H1 (cell line): ENCODE results near the gene ALPK3.

Experiments
- CBX5 ChIP-seq: fragments of 300-800, 300-1000 bp; sonication (generic); IDR thresholded peaks from 2 replicates; pipeline ENCODE4 v1.7.1; 2016; ENCODE audit warnings: antibody characterized with exemption, low read length, low read depth
- POLR2A ChIP-seq, 2 experiments: IDR thresholded peaks; 1 replicate in 1 of 2; 2 replicates in 1 of 2; pipeline ENCODE4 v1.6.1; 2011; ENCODE audit warnings: low read depth in 2 of 2, low read length in 2 of 2, mild to moderate bottlenecking in 2 of 2; ENCODE audit errors: control extremely low read depth in 1 of 2
- RAD21 ChIP-seq, 2 experiments: IDR thresholded peaks in 1 of 2; conservative IDR thresholded peaks in 1 of 2; 2 replicates each; pipeline ENCODE4 v1.6.1; 2011; ENCODE audit warnings: low read depth in 2 of 2, low read length in 2 of 2, improper control_type of control experiment in 1 of 2, inconsistent platforms in 1 of 2, mild to moderate bottlenecking in 1 of 2, moderate library complexity in 1 of 2
- SP1 ChIP-seq: IDR thresholded peaks from 2 replicates; pipeline ENCODE4 v1.6.1; 2011; ENCODE audit warnings: low read depth, low read length
- TEAD4 ChIP-seq: IDR thresholded peaks from 2 replicates; pipeline ENCODE4 v1.6.1; 2012; ENCODE audit warnings: low read depth, low read length, inconsistent platforms, mixed read lengths
- YY1 ChIP-seq: IDR thresholded peaks from 2 replicates; pipeline ENCODE4 v1.6.1; 2011; ENCODE audit warnings: low read depth, mild to moderate bottlenecking, low read length
- TF ChIP-seq, protein P1 (sequence below), 3 experiments: IDR thresholded peaks; 1 replicate in 2 of 3; 2 replicates in 1 of 3; pipeline versions ENCODE4 v1.5.1 to v1.6.1; 2011; ENCODE audit warnings: low read length in 3 of 3, mild to moderate bottlenecking in 3 of 3, inconsistent platforms in 2 of 3, low read depth in 1 of 3, moderate library complexity in 1 of 3; ENCODE audit not compliant: insufficient read depth in 1 of 3; ENCODE audit errors: control extremely low read depth in 1 of 3
- TF ChIP-seq, protein P2 (sequence below): IDR thresholded peaks from 2 replicates; pipeline ENCODE4 v1.6.1; 2011; ENCODE audit warnings: low read depth, mild to moderate bottlenecking, low read length; ENCODE audit not compliant: insufficient read depth

GRCh38 chr15:84880007-84880406, 62.9 kb downstream of the ALPK3 start:
- TF ChIP-seq, protein P1, sequence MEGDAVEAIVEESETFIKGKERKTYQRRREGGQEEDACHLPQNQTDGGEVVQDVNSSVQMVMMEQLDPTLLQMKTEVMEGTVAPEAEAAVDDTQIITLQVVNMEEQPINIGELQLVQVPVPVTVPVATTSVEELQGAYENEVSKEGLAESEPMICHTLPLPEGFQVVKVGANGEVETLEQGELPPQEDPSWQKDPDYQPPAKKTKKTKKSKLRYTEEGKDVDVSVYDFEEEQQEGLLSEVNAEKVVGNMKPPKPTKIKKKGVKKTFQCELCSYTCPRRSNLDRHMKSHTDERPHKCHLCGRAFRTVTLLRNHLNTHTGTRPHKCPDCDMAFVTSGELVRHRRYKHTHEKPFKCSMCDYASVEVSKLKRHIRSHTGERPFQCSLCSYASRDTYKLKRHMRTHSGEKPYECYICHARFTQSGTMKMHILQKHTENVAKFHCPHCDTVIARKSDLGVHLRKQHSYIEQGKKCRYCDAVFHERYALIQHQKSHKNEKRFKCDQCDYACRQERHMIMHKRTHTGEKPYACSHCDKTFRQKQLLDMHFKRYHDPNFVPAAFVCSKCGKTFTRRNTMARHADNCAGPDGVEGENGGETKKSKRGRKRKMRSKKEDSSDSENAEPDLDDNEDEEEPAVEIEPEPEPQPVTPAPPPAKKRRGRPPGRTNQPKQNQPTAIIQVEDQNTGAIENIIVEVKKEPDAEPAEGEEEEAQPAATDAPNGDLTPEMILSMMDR (IDR thresholded peaks at IDR 0.05; ENCODE audit: control extremely low read depth in 1 of 3, insufficient read depth in 1 of 3, low read depth in 1 of 3, low read length in 3 of 3) = no peak
- TF ChIP-seq CBX5 (no peak), TEAD4 (no peak), SP1 (no peak), YY1 (no peak), RAD21 (IDR thresholded peaks at IDR 0.05 in 1 of 2, conservative IDR thresholded peaks at IDR 0.05 in 1 of 2; ENCODE audit: low read depth in 2 of 2, low read length in 2 of 2) (no peak), POLR2A (IDR thresholded peaks at IDR 0.05; ENCODE audit: control extremely low read depth in 1 of 2, low read depth in 2 of 2, low read length in 2 of 2) (no peak)
- TF ChIP-seq, protein P2, sequence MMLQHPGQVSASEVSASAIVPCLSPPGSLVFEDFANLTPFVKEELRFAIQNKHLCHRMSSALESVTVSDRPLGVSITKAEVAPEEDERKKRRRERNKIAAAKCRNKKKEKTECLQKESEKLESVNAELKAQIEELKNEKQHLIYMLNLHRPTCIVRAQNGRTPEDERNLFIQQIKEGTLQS = no peak
